ENCODE measurements around the gene MUC5B.

DNA sequence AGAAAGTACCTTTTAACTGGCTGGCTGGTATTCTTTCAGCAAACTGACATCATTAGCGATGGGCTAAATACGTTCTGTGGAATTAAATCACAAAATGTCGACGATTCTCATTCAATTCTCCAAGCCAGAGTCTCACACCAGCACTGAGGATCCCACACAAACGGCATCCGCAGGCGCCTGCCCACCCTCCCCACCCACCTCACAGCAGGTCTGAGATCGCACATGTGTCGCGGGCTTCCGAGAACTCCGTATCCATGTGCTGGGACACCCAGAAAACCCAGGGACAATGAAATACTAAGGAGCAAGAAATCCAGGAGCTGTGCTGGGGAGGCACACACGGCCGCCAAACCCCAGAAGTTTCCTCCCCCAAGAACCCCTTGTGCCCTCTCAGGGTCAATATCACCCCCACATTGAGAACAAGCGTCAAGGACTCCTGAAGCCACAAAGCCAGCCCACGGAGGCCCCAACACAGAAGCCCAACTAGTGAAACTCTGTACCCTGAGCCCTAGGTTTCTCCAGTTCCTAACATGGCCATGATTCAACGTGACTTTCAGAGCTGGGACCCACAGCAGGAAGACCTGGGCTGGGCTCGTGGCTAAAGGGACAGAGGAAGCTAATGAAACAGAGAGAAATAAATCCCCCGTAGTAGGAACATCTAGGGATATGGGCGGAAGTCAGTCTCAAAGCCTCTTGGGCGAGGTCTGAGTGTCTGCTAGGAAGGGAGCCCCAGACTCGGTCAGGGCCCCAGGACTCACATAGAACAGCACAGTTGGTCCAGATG lies 78.5 kb downstream of the MUC5B start:
- TF ChIP-seq, protein P1, sequence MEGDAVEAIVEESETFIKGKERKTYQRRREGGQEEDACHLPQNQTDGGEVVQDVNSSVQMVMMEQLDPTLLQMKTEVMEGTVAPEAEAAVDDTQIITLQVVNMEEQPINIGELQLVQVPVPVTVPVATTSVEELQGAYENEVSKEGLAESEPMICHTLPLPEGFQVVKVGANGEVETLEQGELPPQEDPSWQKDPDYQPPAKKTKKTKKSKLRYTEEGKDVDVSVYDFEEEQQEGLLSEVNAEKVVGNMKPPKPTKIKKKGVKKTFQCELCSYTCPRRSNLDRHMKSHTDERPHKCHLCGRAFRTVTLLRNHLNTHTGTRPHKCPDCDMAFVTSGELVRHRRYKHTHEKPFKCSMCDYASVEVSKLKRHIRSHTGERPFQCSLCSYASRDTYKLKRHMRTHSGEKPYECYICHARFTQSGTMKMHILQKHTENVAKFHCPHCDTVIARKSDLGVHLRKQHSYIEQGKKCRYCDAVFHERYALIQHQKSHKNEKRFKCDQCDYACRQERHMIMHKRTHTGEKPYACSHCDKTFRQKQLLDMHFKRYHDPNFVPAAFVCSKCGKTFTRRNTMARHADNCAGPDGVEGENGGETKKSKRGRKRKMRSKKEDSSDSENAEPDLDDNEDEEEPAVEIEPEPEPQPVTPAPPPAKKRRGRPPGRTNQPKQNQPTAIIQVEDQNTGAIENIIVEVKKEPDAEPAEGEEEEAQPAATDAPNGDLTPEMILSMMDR (IDR thresholded peaks at IDR 0.05): no peak
- TF ChIP-seq POLR2A (IDR thresholded peaks at IDR 0.05): no peak

Data from testis (tissue), 2 donors.